GM23248 (cell line): ENCODE measurements around the gene PDE10A. TPM values are rescaled to one million over a fixed set of nuclear protein-coding genes. Genes with fewer than 3 reads are reported as not detected.

Source experiments
- DNase-seq: peaks from one replicate; pipeline ENCODE4 v3.0.0-alpha.2; 2015
- H2AFZ ChIP-seq: fragments of 200-600 bp; sonication (generic); 2 replicates; pipeline ENCODE4 v1.6.1; 2016; ENCODE audit warnings: antibody characterized with exemption
- H3F3A ChIP-seq: fragments of 200-600 bp; sonication (generic); 2 replicates; pipeline ENCODE4 v1.6.1; 2016; ENCODE audit warnings: mild to moderate bottlenecking, antibody characterized with exemption, mixed run types; ENCODE audit not compliant: insufficient read depth
- H3K27ac ChIP-seq: fragments of 200-600 bp; sonication (generic); 2 replicates; pipeline ENCODE4 v1.5.1; 2016; ENCODE audit warnings: mild to moderate bottlenecking
- H3K27me3 ChIP-seq: fragments of 200-600 bp; sonication (generic); replicated peaks from 2 replicates; pipeline ENCODE4 v1.6.1; 2016; ENCODE audit warnings: mild to moderate bottlenecking; ENCODE audit not compliant: insufficient read depth
- H3K36me3 ChIP-seq: fragments of 200-600 bp; sonication (generic); 2 replicates; pipeline ENCODE4 v1.6.1; 2016; ENCODE audit warnings: low read depth, mild to moderate bottlenecking
- H3K4me1 ChIP-seq: fragments of 200-600 bp; sonication (generic); 2 replicates; pipeline ENCODE4 v1.6.1; 2016; ENCODE audit warnings: mild to moderate bottlenecking; ENCODE audit not compliant: insufficient read depth
- H3K4me2 ChIP-seq: fragments of 200-600 bp; sonication (generic); one replicate; pipeline ENCODE4 v1.6.1; 2016; ENCODE audit warnings: mild to moderate bottlenecking; ENCODE audit not compliant: unreplicated experiment
- H3K4me3 ChIP-seq: fragments of 200-600 bp; sonication (generic); 2 replicates; pipeline ENCODE4 v1.5.1; 2016; ENCODE audit warnings: mild to moderate bottlenecking
- H3K79me2 ChIP-seq: fragments of 200-600 bp; sonication (generic); 2 replicates; pipeline ENCODE4 v1.6.1; 2016; ENCODE audit warnings: mild to moderate bottlenecking; ENCODE audit not compliant: insufficient read depth
- H3K9ac ChIP-seq: fragments of 200-600 bp; sonication (generic); 2 replicates; pipeline ENCODE4 v1.6.1; 2016; ENCODE audit warnings: mild to moderate bottlenecking
- H3K9me2 ChIP-seq: fragments of 200-600 bp; sonication (generic); 2 replicates; pipeline ENCODE4 v1.6.1; 2016; ENCODE audit warnings: mixed run types, mild to moderate bottlenecking, moderate library complexity; ENCODE audit not compliant: insufficient read depth
- H3K9me3 ChIP-seq: fragments of 200-600 bp; sonication (generic); one replicate; pipeline ENCODE4 v1.6.1; 2017; ENCODE audit warnings: low read depth
- H4K20me1 ChIP-seq: fragments of 200-600 bp; sonication (generic); 2 replicates; pipeline ENCODE4 v1.6.0; 2016; ENCODE audit not compliant: insufficient read depth
- EZH2 ChIP-seq: fragments of 200-600 bp; sonication (generic); IDR thresholded peaks from 2 replicates; pipeline ENCODE4 v1.6.1; 2018; ENCODE audit warnings: antibody characterized with exemption, mild to moderate bottlenecking; ENCODE audit not compliant: insufficient read depth, poor library complexity, severe bottlenecking
- EZH2phosphoT487 ChIP-seq: fragments of 200-600 bp; sonication (generic); IDR thresholded peaks from 2 replicates; pipeline ENCODE4 v1.6.1; 2018; ENCODE audit warnings: antibody characterized with exemption, moderate library complexity, mild to moderate bottlenecking, low read depth; ENCODE audit not compliant: insufficient read depth
- WGBS, 2 experiments: methylation state at CpG; one replicate each; pipeline ENCODE4 v1.1.6; 2015 to 2017; ENCODE audit warnings: low lambda C conversion rate in 2 of 2, low coverage in 1 of 2; ENCODE audit errors: missing lambda C conversion rate in 2 of 2; 5-methylcytosine and 5-hydroxymethylcytosine counted together
- in situ Hi-C: fragments of 300-500 bp; cut with MboI; formaldehyde crosslinking; loops from 2 replicates; pipeline ENCODE4 v1.15.0; 2020
- polyA plus RNA-seq: library from polyadenylated mRNA; unstranded; fragments of >200 nt; fragmentation: Nextera tagmentation; extraction: Ambion mirVana; gene quantifications from 2 replicates; pipeline ENCODE4 v1.2.1, GENCODE V29; 2016
- total RNA-seq: library from RNA; depleted of rRNA; stranded (reverse); fragments of >200 nt; shearing (Covaris generic); gene quantifications from 2 replicates; pipeline ENCODE4 v1.2.3, GENCODE V29; 2014

The PDE10A gene
- total and polyA plus RNA-seq, 2 experiments from 2014 or later: 0.11 to 0.21 TPM

DNA sequence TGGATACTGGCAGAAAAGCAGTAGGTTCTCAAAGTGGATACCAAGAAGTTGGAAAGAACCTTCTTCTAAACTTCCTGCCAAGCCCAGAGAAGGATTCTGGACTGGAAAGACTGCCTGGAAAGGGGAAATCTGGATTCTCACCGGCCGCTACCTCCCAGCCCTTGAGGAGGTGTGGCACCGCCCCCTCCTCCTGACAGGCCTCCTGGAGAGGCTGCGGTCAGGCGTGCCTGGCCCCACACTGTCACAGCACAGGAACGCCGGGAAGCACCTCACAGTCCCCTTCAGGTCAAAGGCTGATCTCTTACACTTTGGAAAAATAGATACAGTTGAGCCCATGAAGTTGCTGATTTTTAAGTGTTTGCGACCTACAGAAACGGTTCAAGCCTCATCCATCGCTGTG lies 16.3 kb upstream of the PDE10A start:
- no peaks in the 10 kb centered on the region for H3K27me3 ChIP-seq
- no peak overlapping the region for H2AFZ ChIP-seq
- WGBS, 2 experiments: 40 to 46% methylated on average over 10 of the region's 10 CpGs
- DNase-seq: no peak
- no peaks in the 10 kb centered on the region for H3K79me2 ChIP-seq
- H3K27ac ChIP-seq: no peak overlapping the region
- H3K4me3 ChIP-seq: no peak overlapping the region
- no peak overlapping the region for H3K4me2 ChIP-seq
- in situ Hi-C loops: no loop called here
- H3K9ac ChIP-seq: no peak overlapping the region
- no peaks in the 10 kb centered on the region for H3K9me3 ChIP-seq
- TF ChIP-seq EZH2phosphoT487 (no peak), EZH2 (no peak)
- H3F3A ChIP-seq: no peaks in the 10 kb centered on the region
- H3K9me2 ChIP-seq: no peaks in the 10 kb centered on the region
- no peaks in the 10 kb centered on the region for H3K36me3 ChIP-seq
- H3K4me1 ChIP-seq: no peaks in the 10 kb centered on the region
- H4K20me1 ChIP-seq: no peaks in the 10 kb centered on the region

DNA sequence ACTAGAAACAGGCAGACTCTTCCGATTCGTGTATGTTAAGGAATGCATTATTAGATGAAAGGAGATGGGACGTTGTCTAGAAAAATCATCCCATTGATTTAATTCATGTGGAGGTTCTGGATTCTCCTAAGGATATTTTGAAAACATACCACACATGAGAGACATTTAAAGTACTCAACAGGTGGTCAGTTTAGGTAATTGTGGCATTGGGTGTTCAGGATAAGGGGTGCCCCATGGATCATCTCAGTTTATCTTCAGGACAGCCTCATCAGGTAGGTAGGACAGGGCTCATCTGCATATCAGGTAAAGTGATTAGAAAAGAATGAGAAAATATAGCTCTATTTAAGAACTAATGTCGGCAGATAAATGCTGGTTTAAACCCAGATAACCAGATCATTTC lies 15.9 kb upstream of the PDE10A start:
- H3K9me3 ChIP-seq: no peaks in the 10 kb centered on the region
- H3K27me3 ChIP-seq: no peaks in the 10 kb centered on the region
- no peaks in the 10 kb centered on the region for H3K79me2 ChIP-seq
- no peaks in the 10 kb centered on the region for H3K36me3 ChIP-seq
- H3K4me3 ChIP-seq: no peak overlapping the region
- no peak overlapping the region for H3K9ac ChIP-seq
- DNase-seq: no peak
- H3F3A ChIP-seq: no peaks in the 10 kb centered on the region
- no peak overlapping the region for H3K4me2 ChIP-seq
- H4K20me1 ChIP-seq: no peaks in the 10 kb centered on the region
- no peak for TF ChIP-seq EZH2phosphoT487
- no peak for TF ChIP-seq EZH2
- no peaks in the 10 kb centered on the region for H3K9me2 ChIP-seq
- 5 to 9% methylated on average over 4 of the region's 4 CpGs for WGBS, 2 experiments
- H3K27ac ChIP-seq: no peak overlapping the region
- H2AFZ ChIP-seq: no peak overlapping the region
- in situ Hi-C loops: no loop called here
- no peaks in the 10 kb centered on the region for H3K4me1 ChIP-seq

DNA sequence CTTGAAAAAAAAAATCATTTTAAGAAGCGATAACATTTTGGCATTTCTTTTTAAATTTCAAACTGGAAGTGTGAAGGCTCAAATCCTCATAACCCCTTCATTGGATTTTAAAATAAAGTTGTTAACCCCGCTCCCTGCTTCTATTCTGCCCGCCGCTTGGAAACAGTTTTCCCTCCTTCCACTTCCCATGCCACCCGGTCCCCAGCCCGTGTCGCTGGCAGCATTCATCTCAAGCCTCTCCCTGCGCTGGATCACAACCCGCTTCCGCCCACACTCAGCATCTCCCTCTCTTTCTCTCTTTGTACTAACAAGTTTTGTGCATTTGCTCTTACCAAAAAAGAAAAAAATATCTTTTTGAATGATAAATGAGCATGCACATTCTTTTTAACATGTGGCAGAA lies 15.4 kb upstream of the PDE10A start:
- Histone ChIP-seq H3K79me2 (no peaks in the 10 kb centered on the region), H3K4me1 (no peaks in the 10 kb centered on the region), H3K36me3 (no peaks in the 10 kb centered on the region), H3K4me3 (no peak overlapping the region), H3K9me3 (no peaks in the 10 kb centered on the region), H3K4me2 (no peak overlapping the region), H3K9ac (no peak overlapping the region), H3K27me3 (no peaks in the 10 kb centered on the region), H3F3A (no peaks in the 10 kb centered on the region), H3K27ac (no peak overlapping the region), H3K9me2 (no peaks in the 10 kb centered on the region), H2AFZ (no peak overlapping the region), H4K20me1 (no peaks in the 10 kb centered on the region)
- WGBS, 2 experiments: 3 to 11% methylated on average over 10 of the region's 10 CpGs
- in situ Hi-C loops: no loop called here
- DNase-seq: no peak
- TF ChIP-seq EZH2phosphoT487 (no peak), EZH2 (no peak)

DNA sequence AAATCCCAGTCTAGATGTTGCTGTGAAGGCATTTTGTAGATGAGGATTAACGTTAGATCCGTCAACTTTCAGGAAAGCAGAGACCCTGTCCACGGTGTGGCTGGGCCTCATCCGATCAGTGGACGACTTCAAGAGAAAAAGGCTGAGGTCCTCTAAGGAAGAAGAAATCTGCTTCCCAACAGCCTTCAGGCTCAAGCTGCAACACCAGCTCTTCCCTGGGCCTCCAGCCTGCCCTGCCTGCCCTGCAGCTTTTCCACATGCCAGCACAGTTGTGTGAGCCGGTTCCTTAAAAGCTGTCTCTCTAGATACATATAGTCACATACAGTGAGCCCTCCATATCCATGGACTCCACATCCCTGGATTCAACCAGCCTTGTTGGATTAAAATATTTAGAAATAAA lies 14.1 kb upstream of the PDE10A start:
- Histone ChIP-seq H4K20me1 (no peaks in the 10 kb centered on the region), H3K27me3 (no peaks in the 10 kb centered on the region), H3K9me2 (no peaks in the 10 kb centered on the region), H3K36me3 (no peaks in the 10 kb centered on the region), H3F3A (no peaks in the 10 kb centered on the region), H3K27ac (no peak overlapping the region), H3K9ac (no peak overlapping the region), H3K4me3 (no peak overlapping the region), H3K9me3 (no peaks in the 10 kb centered on the region), H3K4me2 (no peak overlapping the region), H3K4me1 (no peaks in the 10 kb centered on the region), H3K79me2 (no peaks in the 10 kb centered on the region), H2AFZ (no peak overlapping the region)
- 82 to 85% methylated on average over 6 of the region's 6 CpGs for WGBS, 2 experiments
- TF ChIP-seq EZH2phosphoT487 (no peak), EZH2 (no peak)
- in situ Hi-C loops: no loop called here
- no peak for DNase-seq

DNA sequence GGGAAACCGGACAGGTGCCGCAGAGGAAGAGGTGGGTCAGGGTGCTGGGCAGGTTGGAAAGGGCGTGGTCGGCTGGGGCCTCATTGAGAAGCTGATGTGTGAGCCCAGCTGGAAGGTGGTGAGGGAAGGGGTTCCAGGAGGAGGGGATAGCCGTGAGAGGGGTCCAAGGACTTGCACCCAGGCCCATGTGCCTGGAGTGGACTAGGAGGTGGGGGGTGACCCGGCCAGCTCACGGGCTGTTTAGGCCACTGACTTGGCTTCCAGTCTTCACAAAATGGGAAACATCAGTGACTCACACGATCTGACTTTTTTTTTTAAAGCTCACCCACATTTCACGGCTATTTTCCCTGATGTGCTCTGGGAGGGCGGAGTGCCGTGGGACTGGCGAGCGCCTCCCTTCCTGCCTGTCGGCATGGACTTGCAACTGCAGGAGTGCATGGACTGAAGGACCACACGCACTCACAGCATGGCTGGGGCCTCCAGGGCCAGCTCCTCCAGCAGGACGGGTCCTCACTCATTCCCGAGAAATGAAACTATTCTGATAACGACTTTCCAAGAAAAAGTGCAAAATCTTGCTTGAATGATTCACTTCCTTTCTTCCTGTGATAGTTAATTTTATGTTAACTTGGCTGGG lies 13.5 kb upstream of the PDE10A start:
- Histone ChIP-seq H3K9me3 (no peaks in the 10 kb centered on the region), H3K9me2 (no peaks in the 10 kb centered on the region), H3F3A (no peaks in the 10 kb centered on the region), H3K27ac (no peak overlapping the region), H3K4me1 (no peaks in the 10 kb centered on the region), H3K79me2 (no peaks in the 10 kb centered on the region), H3K36me3 (no peaks in the 10 kb centered on the region), H3K4me3 (no peak overlapping the region), H4K20me1 (no peaks in the 10 kb centered on the region), H3K27me3 (no peaks in the 10 kb centered on the region), H3K9ac (no peak overlapping the region), H3K4me2 (no peak overlapping the region), H2AFZ (no peak overlapping the region)
- WGBS, 2 experiments: 55 to 56% methylated on average over 14 to 18 of the region's 18 CpGs
- DNase-seq: no peak
- no peak for TF ChIP-seq EZH2phosphoT487
- no peak for TF ChIP-seq EZH2
- in situ Hi-C loops: no loop called here
